ENCODE measurements around the gene ZBTB6. TPM values are rescaled to one million over a fixed set of nuclear protein-coding genes. Genes with fewer than 3 reads are reported as not detected.
A peak's percentile ranks its signal among the peaks of the same experiment; 100 is the strongest.

The ZBTB6 gene
- polyA plus RNA-seq, 1 donor (not counting 4 experiments of a cell fraction or from before 2014, with no cell fraction given): 7.3 TPM

DNA sequence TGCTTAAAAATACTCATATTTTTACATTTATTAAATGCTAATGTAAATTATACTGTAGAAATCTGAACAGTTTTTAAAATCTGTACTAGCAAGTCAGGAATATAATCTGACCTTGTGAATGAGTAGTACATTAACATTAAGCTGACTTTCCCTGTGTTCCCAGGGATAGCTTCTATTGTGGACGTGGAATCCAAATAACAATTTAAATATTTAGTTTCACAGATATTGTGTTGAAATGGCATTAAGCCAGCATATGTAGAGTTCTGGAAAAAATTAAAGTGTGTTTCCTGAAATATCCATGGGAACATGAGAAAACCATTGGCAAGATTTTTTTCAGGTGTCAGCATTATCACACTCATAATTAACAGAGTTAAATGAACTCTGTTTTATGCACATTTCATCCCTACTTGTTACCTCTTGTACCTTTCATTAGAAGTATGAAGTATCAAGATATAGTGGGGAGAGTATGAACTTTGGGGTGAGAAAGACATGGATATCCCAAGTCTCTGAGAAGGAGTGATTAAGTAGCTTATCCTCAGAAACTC is 33.4 kb upstream of the ZBTB6 start:
- FAIRE-seq: no peak
- no peak for DNase-seq (ENCODE audit: low read depth, low spot score)
- Histone ChIP-seq H3K9me3 (ENCODE audit: control insufficient read depth, low read depth, low read length) (no peaks in the 10 kb centered on the region), H3K9ac (ENCODE audit: control insufficient read depth, extremely low read depth, insufficient read depth, low read length) (no peak overlapping the region), H3K9me1 (ENCODE audit: control insufficient read depth, extremely low read depth, insufficient read depth, low read length) (no peaks in the 10 kb centered on the region), H2AFZ (ENCODE audit: control insufficient read depth, low read length) (no peak overlapping the region), H3K36me3 (ENCODE audit: control insufficient read depth in 2 of 2, extremely low read depth in 1 of 2, insufficient read depth in 2 of 2, low read length in 2 of 2) (no peaks in the 10 kb centered on the region), H3K27ac (ENCODE audit: control insufficient read depth, insufficient read depth, low read length) (no peak overlapping the region), H3K4me3 (ENCODE audit: control insufficient read depth in 2 of 3, extremely low read depth in 1 of 3, insufficient read depth in 2 of 3, low read depth in 1 of 3, low read length in 3 of 3) (no peak overlapping the region), H4K20me1 (ENCODE audit: control insufficient read depth, extremely low read depth, insufficient read depth, low read length) (peaks cover 9% of the 10 kb centered on the region), H3K4me1 (ENCODE audit: control insufficient read depth, extremely low read depth, insufficient read depth, low read length) (peaks cover 22% of the 10 kb centered on the region), H3K27me3 (ENCODE audit: control insufficient read depth, extremely low read depth, insufficient read depth, low read length) (no peaks in the 10 kb centered on the region), H3K79me2 (ENCODE audit: control insufficient read depth, insufficient read depth, low read length) (peaks cover 97% of the 10 kb centered on the region), H3K4me2 (ENCODE audit: control insufficient read depth, extremely low read depth, insufficient read depth, low read depth, low read length) (no peak overlapping the region)
- dilution Hi-C loops (cut with MboI; ENCODE audit: extremely low pct_ligation_motif_present, low sequenced_read_pairs): no loop called here
- TF ChIP-seq, protein P1, sequence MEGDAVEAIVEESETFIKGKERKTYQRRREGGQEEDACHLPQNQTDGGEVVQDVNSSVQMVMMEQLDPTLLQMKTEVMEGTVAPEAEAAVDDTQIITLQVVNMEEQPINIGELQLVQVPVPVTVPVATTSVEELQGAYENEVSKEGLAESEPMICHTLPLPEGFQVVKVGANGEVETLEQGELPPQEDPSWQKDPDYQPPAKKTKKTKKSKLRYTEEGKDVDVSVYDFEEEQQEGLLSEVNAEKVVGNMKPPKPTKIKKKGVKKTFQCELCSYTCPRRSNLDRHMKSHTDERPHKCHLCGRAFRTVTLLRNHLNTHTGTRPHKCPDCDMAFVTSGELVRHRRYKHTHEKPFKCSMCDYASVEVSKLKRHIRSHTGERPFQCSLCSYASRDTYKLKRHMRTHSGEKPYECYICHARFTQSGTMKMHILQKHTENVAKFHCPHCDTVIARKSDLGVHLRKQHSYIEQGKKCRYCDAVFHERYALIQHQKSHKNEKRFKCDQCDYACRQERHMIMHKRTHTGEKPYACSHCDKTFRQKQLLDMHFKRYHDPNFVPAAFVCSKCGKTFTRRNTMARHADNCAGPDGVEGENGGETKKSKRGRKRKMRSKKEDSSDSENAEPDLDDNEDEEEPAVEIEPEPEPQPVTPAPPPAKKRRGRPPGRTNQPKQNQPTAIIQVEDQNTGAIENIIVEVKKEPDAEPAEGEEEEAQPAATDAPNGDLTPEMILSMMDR (optimal IDR thresholded peaks at IDR 0.05 in 1 of 3, IDR thresholded peaks at IDR 0.05 in 1 of 3, conservative IDR thresholded peaks at IDR 0.05 in 1 of 3; ENCODE audit: extremely low read depth in 1 of 3, insufficient read depth in 2 of 3, low read length in 3 of 3): no peak
- no peak for TF ChIP-seq EZH2 (IDR thresholded peaks at IDR 0.05; ENCODE audit: low read length)

DNA sequence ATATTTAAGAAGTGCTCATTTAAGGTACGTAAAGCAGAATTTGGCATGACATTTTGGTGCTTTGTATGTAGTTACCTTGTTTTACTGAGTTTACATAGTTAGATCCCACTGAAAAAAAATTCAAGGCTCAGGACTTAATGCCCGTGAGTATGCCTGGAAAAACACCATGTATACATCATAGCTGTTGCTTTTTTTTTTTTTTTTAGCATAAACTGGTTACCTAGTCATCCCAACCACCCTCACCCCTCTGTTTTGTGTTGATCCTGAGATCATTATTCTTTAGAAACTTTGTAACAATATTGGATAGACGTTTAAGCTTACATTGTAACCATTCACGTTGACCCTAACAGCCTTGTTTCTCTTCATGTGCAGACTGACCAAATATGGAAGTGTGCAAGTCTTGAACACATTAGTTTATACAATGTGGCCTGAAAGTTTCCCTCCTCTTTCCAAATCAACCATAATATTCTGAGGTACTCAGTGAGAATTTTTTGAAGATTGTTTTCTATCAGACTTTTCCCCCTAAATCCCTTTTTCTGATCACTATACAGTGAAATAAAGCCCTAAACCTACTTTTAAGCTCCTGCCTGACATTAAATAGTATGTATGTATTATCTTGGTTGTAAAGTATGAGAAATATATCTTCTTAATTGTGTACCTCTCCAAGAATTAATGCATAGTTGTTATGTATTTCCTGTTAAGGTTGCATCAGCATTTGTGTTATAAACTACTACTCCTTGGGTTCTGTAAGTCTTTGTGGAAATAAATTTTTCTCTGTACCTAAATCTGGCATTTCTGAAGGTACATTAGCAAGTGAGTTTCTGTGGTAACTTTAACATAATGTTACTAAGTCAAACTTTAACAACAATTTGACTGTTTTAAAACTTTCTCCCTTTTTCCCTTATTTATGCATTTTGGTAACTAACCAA is 32.1 kb upstream of the ZBTB6 start:
- DNase-seq (ENCODE audit: low read depth, low spot score) (no peak), FAIRE-seq (no peak)
- TF ChIP-seq, protein P1 (optimal IDR thresholded peaks at IDR 0.05 in 1 of 3, IDR thresholded peaks at IDR 0.05 in 1 of 3, conservative IDR thresholded peaks at IDR 0.05 in 1 of 3; ENCODE audit: extremely low read depth in 1 of 3, insufficient read depth in 2 of 3, low read length in 3 of 3): no peak
- TF ChIP-seq EZH2 (IDR thresholded peaks at IDR 0.05; ENCODE audit: low read length): no peak
- Histone ChIP-seq H3K79me2 (ENCODE audit: control insufficient read depth, insufficient read depth, low read length) (peaks cover 88% of the 10 kb centered on the region), H4K20me1 (ENCODE audit: control insufficient read depth, extremely low read depth, insufficient read depth, low read length) (peaks cover 9% of the 10 kb centered on the region), H3K9ac (ENCODE audit: control insufficient read depth, extremely low read depth, insufficient read depth, low read length) (no peak overlapping the region), H3K4me1 (ENCODE audit: control insufficient read depth, extremely low read depth, insufficient read depth, low read length) (peaks cover 26% of the 10 kb centered on the region), H3K27ac (ENCODE audit: control insufficient read depth, insufficient read depth, low read length) (peak overlapping the region; percentile 55), H2AFZ (ENCODE audit: control insufficient read depth, low read length) (no peak overlapping the region), H3K4me3 (ENCODE audit: control insufficient read depth in 2 of 3, extremely low read depth in 1 of 3, insufficient read depth in 2 of 3, low read depth in 1 of 3, low read length in 3 of 3) (no peak overlapping the region), H3K36me3 (ENCODE audit: control insufficient read depth in 2 of 2, extremely low read depth in 1 of 2, insufficient read depth in 2 of 2, low read length in 2 of 2) (no peaks in the 10 kb centered on the region), H3K9me3 (ENCODE audit: control insufficient read depth, low read depth, low read length) (no peaks in the 10 kb centered on the region), H3K4me2 (ENCODE audit: control insufficient read depth, extremely low read depth, insufficient read depth, low read depth, low read length) (peak overlapping the region; percentile 59), H3K9me1 (ENCODE audit: control insufficient read depth, extremely low read depth, insufficient read depth, low read length) (no peaks in the 10 kb centered on the region), H3K27me3 (ENCODE audit: control insufficient read depth, extremely low read depth, insufficient read depth, low read length) (no peaks in the 10 kb centered on the region)
- dilution Hi-C loops (cut with MboI; ENCODE audit: extremely low pct_ligation_motif_present, low sequenced_read_pairs): no loop called here

All from keratinocyte (primary cell).